ENCODE measurements around the gene EMP1.

Gene EMP1

GRCh38 chr12:13182881-13183280, 13.6 kb upstream of the EMP1 start:
- TF ChIP-seq CTCF (IDR thresholded peaks at IDR 0.05): no peak

DNA sequence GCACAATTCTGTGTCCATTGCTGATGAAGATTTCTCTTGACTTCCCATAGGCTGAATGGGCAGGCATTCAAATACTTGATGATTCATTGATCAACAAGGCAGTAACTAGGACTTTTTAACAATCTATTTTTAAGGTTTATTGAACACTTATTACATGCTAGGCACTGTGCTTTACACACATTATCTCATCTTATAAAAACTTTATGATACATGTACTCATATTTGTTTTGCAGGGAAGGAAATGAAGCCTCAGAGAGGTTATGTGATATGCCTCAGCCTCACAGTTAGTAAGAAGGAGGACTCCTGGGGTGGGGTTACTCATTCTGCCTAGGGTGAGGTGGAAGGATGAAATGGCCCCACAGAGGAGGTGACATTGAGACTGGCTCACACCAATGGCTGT, 12.9 kb upstream of the EMP1 start:
- no peak for TF ChIP-seq CTCF (IDR thresholded peaks at IDR 0.05)

- no peak for TF ChIP-seq CTCF (IDR thresholded peaks at IDR 0.05)
These were observed 10.2 kb upstream of the EMP1 start for GRCh38 chr12:13186302-13186701.

GRCh38 chr12:13187399-13187798, 9.1 kb upstream of the EMP1 start:
- TF ChIP-seq CTCF (IDR thresholded peaks at IDR 0.05): no peak

GRCh38 chr12:13189264-13189663, 7.3 kb upstream of the EMP1 start:
- no peak for TF ChIP-seq CTCF (IDR thresholded peaks at IDR 0.05)

DNA sequence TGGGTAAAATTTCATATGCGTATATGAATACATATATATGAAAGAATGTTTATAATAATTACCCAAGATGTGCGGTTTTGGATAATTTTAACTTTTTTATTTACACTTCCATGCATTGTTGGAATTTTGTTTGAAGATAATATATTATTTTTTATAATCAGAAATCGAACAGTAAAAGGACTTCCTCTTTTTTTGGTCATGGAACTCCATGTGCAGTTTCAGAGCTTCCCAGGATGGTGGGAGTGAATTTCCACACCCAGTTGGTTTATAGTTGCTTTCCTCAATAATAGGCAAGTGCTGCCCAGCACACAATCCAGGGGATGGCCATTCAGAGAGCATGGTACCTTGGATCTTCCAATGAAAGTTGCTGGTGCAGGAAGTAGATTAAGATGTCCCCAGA, 6.3 kb upstream of the EMP1 start:
- no peak for TF ChIP-seq CTCF (IDR thresholded peaks at IDR 0.05)

GRCh38 chr12:13192719-13193118, 3.8 kb upstream of the EMP1 start:
- no peak for TF ChIP-seq CTCF (IDR thresholded peaks at IDR 0.05)

- TF ChIP-seq CTCF (IDR thresholded peaks at IDR 0.05): no peak
These were observed 2.9 kb upstream of the EMP1 start for GRCh38 chr12:13193505-13194231.

Measured in LNCAP (cell line).